Measurements from ENCODE around the gene PKD1. TPM values are rescaled to one million over a fixed set of nuclear protein-coding genes. Genes with fewer than 3 reads are reported as not detected.
"Not testable (repeated sequence)": the region's sequence is repeated elsewhere in the genome, so short reads cannot be mapped to it uniquely, and the experiment has no call there.

Gene PKD1
- total and polyA plus RNA-seq, 3 donors from 2014 or later: 83.4 to 337 (median 323) TPM

DNA sequence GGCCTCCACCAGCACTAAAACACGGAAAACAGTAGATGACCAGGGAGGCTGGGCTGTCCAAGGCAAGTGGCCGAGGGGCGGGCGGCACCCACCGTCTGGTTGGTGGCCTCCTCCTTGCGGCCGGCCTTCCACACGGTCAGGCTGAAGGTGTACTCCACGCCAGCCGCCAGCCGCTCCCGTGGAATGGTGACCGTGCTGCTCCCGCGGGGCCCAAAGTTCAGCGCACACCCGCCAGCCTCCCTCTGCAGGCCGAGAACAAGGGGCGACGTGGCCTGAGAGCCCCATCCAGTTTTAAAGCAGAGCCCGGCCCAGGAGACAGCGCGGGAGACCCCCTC is 27.9 kb downstream of the PKD1 start:
- DNase-seq, H3K27ac ChIP-seq: not testable (repeated sequence)
- WGBS, 2 donors: 95% methylated on average over 23 of the region's 23 CpGs; no CpG with 5 or more reads in 1 of the 2 donors

DNA sequence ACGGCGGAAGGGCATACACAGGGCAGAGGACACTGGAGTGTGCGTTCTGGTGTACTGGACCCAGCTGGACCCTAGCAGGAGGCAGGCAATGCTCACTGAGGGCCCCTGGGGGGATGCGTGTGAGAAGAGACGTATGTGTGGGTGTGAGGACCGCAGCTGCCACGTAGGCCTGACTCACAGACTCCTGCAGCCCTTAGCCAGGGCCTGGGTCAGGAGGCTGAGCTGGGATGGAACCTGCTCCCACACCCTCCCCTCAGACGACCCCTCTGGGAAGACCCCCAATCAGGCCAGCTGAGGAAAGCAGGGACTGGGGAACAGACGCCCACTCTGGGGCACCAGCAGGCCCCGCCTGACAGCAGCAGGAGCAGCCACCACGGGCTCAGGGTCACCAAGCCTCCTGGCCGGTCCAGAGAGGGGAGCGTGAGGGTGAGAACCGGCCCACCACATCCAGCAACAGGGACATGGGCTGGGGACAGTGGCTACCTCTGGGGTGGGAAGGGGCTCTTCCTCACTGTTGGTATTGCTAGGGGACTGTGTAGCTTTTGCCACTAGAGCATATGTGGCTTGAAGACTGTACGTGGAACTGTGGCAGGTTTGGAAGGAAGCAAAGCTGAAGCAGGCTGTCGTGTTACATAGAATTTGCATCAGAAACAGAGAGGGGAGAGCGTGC is 28.4 kb downstream of the PKD1 start:
- H3K27ac ChIP-seq: not testable (repeated sequence)

More for the DNA sequence above, 27.9 kb downstream of the PKD1 start:
- H3K36me3 ChIP-seq (ENCODE audit: low read depth, missing control alignments); H3K27me3 ChIP-seq; H3K4me1 ChIP-seq; intact Hi-C loops (cut with DNase I; ENCODE audit: low total_unique reads); H3K4me3 ChIP-seq; H3K9me3 ChIP-seq: not testable (repeated sequence)

DNA sequence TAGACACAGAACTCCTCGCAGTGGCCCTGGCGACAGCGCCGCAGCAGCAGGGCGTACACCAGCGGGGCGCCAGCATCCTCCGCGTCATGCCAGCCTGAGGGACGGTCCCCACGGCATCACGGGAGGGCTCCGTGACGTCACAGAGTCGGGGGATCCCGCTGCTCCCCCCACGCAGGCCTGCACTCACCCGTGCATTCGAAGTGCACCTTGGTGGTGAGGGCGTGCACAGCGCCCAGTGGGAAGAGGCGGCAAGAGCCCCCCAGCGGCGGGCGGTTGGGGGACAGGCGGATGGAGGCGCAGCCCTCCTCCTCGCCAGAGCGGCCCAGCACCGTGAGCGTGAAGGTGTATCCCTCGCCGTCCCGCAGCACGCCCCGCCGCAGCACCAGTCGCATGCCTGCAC is 29.5 kb downstream of the PKD1 start:
- H3K9me3 ChIP-seq; H3K4me3 ChIP-seq; H3K36me3 ChIP-seq (ENCODE audit: low read depth, missing control alignments); H3K27me3 ChIP-seq; intact Hi-C loops (cut with DNase I; ENCODE audit: low total_unique reads); H3K4me1 ChIP-seq; H3K27ac ChIP-seq; DNase-seq: not testable (repeated sequence)
- WGBS, 2 donors: 94% methylated on average over 30 of the region's 38 CpGs; no CpG with 5 or more reads in 1 of the 2 donors

More for the DNA sequence above, 28.4 kb downstream of the PKD1 start:
- intact Hi-C loops (cut with DNase I; ENCODE audit: low total_unique reads); H3K36me3 ChIP-seq (ENCODE audit: low read depth, missing control alignments); H3K4me1 ChIP-seq; DNase-seq; H3K4me3 ChIP-seq; H3K9me3 ChIP-seq; H3K27me3 ChIP-seq: not testable (repeated sequence)
- 68 to 76% methylated on average over 13 to 17 of the region's 17 CpGs for WGBS, 2 donors

DNA sequence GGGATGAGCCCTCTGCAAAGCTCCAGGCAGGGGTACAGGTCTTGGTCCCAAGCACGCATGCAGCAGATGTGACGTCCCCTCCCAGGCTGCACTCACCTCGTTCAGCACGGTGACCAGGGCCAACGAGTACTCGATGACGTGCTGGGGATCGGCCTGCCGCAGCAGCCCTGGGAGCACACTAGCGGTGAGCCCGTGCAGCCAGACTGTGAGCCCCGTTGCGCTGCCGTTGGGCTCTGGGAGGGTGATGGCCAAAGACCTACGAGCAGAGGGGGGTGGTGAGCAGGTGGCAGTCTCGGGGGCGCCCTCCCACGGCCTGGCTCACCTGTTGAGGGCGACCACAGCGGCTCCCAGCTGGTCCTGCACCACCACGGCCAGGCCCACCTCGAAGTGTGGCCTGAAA is 29.9 kb downstream of the PKD1 start:
- H3K9me3 ChIP-seq; H3K4me3 ChIP-seq; H3K27me3 ChIP-seq; intact Hi-C loops (cut with DNase I; ENCODE audit: low total_unique reads); DNase-seq; H3K36me3 ChIP-seq (ENCODE audit: low read depth, missing control alignments); H3K4me1 ChIP-seq; H3K27ac ChIP-seq: not testable (repeated sequence)
- 90 to 91% methylated on average over 11 to 13 of the region's 22 CpGs for WGBS, 2 donors

DNA sequence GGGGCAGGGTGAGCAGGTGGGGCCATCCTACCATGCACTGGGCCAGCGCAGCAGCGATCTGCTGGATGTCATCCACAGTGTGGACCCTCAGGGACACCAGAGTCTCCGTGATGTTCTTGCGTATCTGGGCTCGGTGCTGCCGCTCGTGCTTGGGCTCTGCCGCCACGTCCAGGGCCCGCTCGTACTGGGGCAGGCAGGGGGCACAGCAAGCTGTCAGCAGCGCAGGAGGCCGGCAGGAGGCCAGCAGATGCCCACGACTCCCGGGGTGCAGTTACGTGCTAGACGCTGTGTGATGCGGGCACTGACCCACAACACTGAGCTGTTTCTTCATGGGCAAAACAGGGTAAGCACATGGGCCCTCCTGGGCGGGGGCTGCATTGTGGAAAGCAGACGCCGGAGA is 30.4 kb downstream of the PKD1 start:
- H3K36me3 ChIP-seq (ENCODE audit: low read depth, missing control alignments); intact Hi-C loops (cut with DNase I; ENCODE audit: low total_unique reads); H3K4me1 ChIP-seq; H3K9me3 ChIP-seq; DNase-seq; H3K27me3 ChIP-seq; H3K27ac ChIP-seq; H3K4me3 ChIP-seq: not testable (repeated sequence)
- WGBS, 2 donors: 90 to 92% methylated on average over 8 to 21 of the region's 21 CpGs

DNA sequence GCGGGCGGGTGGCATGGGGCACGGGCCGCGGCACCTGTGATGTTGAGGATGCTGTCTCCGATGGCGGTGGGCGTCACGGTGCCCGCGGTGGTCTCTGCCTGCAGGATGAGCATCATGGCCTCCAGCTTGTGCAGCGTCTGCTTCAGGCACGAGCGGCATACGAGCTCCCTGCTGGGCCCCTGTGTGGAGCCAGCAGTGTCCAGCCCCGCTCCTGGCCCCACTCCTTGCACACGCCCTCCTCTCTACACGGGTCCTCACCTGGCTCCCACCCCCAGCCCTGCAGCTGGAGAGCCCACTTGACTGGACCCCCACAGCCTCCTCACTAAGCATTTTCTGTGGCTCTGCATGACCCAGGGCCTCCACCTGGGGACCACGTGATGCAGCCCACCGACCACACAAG is 31.2 kb downstream of the PKD1 start:
- H3K27me3 ChIP-seq; intact Hi-C loops (cut with DNase I; ENCODE audit: low total_unique reads); H3K4me1 ChIP-seq; H3K9me3 ChIP-seq; H3K4me3 ChIP-seq; DNase-seq; H3K36me3 ChIP-seq (ENCODE audit: low read depth, missing control alignments); H3K27ac ChIP-seq: not testable (repeated sequence)
- WGBS, 2 donors: 82 to 96% methylated on average over 8 to 15 of the region's 20 CpGs

DNA sequence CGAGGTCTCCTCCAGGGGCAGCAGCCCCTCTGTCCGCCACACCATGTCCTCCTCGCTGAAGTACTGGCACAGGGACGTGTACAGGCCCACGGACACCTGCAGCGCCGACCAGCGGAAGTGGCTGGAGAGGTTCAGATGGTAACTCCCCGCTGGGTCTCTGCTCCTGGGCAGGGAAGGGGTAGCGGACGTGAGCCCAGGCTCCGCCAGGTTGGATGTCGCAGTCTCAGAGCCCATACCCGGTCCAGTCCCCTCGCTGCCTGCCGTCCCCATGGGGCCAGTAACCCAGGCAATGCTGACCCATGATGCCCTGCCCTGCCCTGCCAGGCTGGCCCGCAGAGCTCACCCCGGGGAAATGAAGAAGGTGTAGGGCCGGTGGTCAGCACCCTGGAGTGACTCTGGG is 33.2 kb downstream of the PKD1 start:
- intact Hi-C loops (cut with DNase I; ENCODE audit: low total_unique reads): no loop called here
- no peaks in the 10 kb centered on the region for H3K27me3 ChIP-seq
- WGBS, 2 donors: 88 to 93% methylated on average over 11 to 18 of the region's 19 CpGs
- DNase-seq: no peak
- H3K27ac ChIP-seq: no peak overlapping the region
- H3K4me1 ChIP-seq: no peaks in the 10 kb centered on the region
- no peak overlapping the region for H3K4me3 ChIP-seq
- TF ChIP-seq, protein P1, sequence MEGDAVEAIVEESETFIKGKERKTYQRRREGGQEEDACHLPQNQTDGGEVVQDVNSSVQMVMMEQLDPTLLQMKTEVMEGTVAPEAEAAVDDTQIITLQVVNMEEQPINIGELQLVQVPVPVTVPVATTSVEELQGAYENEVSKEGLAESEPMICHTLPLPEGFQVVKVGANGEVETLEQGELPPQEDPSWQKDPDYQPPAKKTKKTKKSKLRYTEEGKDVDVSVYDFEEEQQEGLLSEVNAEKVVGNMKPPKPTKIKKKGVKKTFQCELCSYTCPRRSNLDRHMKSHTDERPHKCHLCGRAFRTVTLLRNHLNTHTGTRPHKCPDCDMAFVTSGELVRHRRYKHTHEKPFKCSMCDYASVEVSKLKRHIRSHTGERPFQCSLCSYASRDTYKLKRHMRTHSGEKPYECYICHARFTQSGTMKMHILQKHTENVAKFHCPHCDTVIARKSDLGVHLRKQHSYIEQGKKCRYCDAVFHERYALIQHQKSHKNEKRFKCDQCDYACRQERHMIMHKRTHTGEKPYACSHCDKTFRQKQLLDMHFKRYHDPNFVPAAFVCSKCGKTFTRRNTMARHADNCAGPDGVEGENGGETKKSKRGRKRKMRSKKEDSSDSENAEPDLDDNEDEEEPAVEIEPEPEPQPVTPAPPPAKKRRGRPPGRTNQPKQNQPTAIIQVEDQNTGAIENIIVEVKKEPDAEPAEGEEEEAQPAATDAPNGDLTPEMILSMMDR (IDR thresholded peaks at IDR 0.05): no peak
- TF ChIP-seq POLR2A (IDR thresholded peaks at IDR 0.05): no peak
- H3K9me3 ChIP-seq: no peaks in the 10 kb centered on the region
- no peaks in the 10 kb centered on the region for H3K36me3 ChIP-seq (ENCODE audit: low read depth, missing control alignments)

DNA sequence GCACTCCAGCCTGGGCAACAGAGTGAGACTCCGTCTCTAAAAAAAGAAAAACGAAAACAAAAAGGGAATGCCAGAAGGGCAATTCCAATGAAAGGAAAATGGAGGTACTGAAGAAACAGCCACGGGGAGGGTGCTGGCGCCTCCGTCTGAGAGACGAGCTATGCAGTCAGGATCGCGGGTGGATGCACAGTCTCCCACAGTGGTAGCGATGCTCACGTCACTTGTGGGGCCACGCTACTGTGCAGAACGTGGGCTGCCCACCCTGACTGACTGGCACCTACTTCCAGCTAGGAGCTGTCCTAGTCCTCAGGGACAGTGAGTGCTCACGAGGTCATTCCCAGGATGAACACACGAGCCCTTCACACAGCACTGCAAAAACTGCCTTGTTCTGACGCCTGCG is 34.1 kb downstream of the PKD1 start:
- H3K27ac ChIP-seq; DNase-seq; H3K4me1 ChIP-seq; H3K9me3 ChIP-seq; H3K4me3 ChIP-seq; intact Hi-C loops (cut with DNase I; ENCODE audit: low total_unique reads); H3K27me3 ChIP-seq; H3K36me3 ChIP-seq (ENCODE audit: low read depth, missing control alignments): not testable (repeated sequence)
- WGBS, 2 donors: 89 to 90% methylated on average over 11 to 12 of the region's 16 CpGs

DNA sequence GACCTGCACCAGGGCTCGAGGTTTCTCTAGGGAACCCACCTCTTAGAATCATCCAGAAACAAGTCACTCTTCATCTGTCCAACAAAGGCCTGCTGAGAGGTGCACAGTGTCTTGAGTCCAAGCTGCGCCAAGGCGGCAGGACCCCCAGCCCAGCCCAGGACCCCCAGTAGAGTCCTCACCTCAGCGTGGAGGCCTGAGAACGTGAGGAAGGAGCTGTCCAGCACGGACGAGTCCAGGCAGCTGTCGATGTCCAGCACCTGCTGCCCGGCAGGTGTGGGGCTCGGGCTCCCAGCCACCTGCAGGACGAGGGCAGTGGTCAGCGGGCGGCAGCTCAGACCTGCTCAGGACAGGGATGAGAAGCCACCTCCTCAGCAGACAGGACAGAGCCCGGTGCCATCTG is 38.0 kb downstream of the PKD1 start:
- WGBS, 2 donors: 93% methylated on average over 13 of the region's 14 CpGs; no CpG with 5 or more reads in 1 of the 2 donors
- H3K36me3 ChIP-seq (ENCODE audit: low read depth, missing control alignments); H3K27ac ChIP-seq; DNase-seq; intact Hi-C loops (cut with DNase I; ENCODE audit: low total_unique reads); H3K9me3 ChIP-seq; H3K27me3 ChIP-seq; H3K4me1 ChIP-seq; H3K4me3 ChIP-seq: not testable (repeated sequence)
